H1 (cell line): ENCODE results near the gene IGF2BP3. TPM values are rescaled to one million over a fixed set of nuclear protein-coding genes. Genes with fewer than 3 reads are reported as not detected.

Experiments used
- CTCF ChIA-PET: fragments of 300-600 bp; sonication (Branson Sonifier 250); formaldehyde crosslinking; loops from one replicate; lab custom pipeline; 2021; ENCODE audit not compliant: partially characterized antibody; lab: Charles Lee
- POLR2A ChIA-PET: fragments of 300-600 bp; sonication (Branson Sonifier 250); formaldehyde crosslinking; loops from one replicate; lab custom pipeline; 2021; ENCODE audit warnings: inconsistent platforms; ENCODE audit not compliant: partially characterized antibody; lab: Charles Lee
- DNase-seq, 2 experiments: peaks; one replicate each; pipeline versions ENCODE4 v3.0.0 to v3.0.0-alpha.2; 2010 to 2022; ENCODE audit warnings: low spot score in 2 of 2, low read depth in 1 of 2, mixed read lengths in 1 of 2
- FAIRE-seq: peaks from 2 replicates; lab custom pipeline; 2011; peaks lifted over from hg19 to GRCh38; lab: Jason Lieb, UNC
- H2AFZ ChIP-seq: 2 replicates; pipeline ENCODE4 v1.8.1; 2012; ENCODE audit warnings: low read length, inconsistent platforms
- H2AK5ac ChIP-seq: 2 replicates; pipeline ENCODE4 v1.6.1; 2013; ENCODE audit warnings: low read depth, low read length
- H2BK120ac ChIP-seq: replicated peaks from 2 replicates; pipeline ENCODE3; 2013; ENCODE audit warnings: low read depth, low read length, inconsistent platforms
- H2BK12ac ChIP-seq: 2 replicates; pipeline ENCODE4 v1.6.1; 2013; ENCODE audit warnings: low read depth, low read length
- H2BK15ac ChIP-seq: 2 replicates; pipeline ENCODE4 v1.6.1; 2013; ENCODE audit warnings: low read length
- H2BK20ac ChIP-seq: 2 replicates; pipeline ENCODE4 v1.6.1; 2013; ENCODE audit warnings: low read length
- H2BK5ac ChIP-seq: 2 replicates; pipeline ENCODE4 v1.6.1; 2013; ENCODE audit warnings: low read depth, low read length
- H3K14ac ChIP-seq: 2 replicates; pipeline ENCODE4 v1.6.1; 2013; ENCODE audit warnings: inconsistent platforms; ENCODE audit not compliant: insufficient read length
- H3K18ac ChIP-seq: 2 replicates; pipeline ENCODE4 v1.6.1; 2013; ENCODE audit warnings: low read length; ENCODE audit errors: extremely low read depth
- H3K23ac ChIP-seq: 2 replicates; pipeline ENCODE4 v1.6.1; 2013; ENCODE audit warnings: inconsistent platforms; ENCODE audit not compliant: insufficient read length
- H3K23me2 ChIP-seq: 2 replicates; pipeline ENCODE4 v1.6.1; 2013; ENCODE audit warnings: low read depth, low read length
- H3K27ac ChIP-seq: 2 replicates; pipeline ENCODE4 v1.6.1; 2011; ENCODE audit warnings: low read depth, low read length, inconsistent platforms
- H3K27me3 ChIP-seq, 4 experiments: replicated peaks in 1 of 4; 1 replicate in 1 of 4; 2 replicates in 3 of 4; pipeline versions ENCODE4 v1.6.1 to v1.8.1; 2011 to 2013; ENCODE audit warnings: low read length in 3 of 4, mild to moderate bottlenecking in 3 of 4, inconsistent platforms in 2 of 4, mixed read lengths in 2 of 4, moderate library complexity in 1 of 4; ENCODE audit not compliant: control insufficient read depth in 3 of 4, insufficient read depth in 3 of 4; ENCODE audit errors: extremely low read depth in 1 of 4
- H3K36me3 ChIP-seq, 4 experiments: 2 replicates each; pipeline versions ENCODE4 v1.6.1 to v1.8.1; 2011 to 2013; ENCODE audit warnings: mild to moderate bottlenecking in 4 of 4, low read length in 3 of 4, moderate library complexity in 2 of 4, control low read depth in 1 of 4, inconsistent platforms in 1 of 4; ENCODE audit not compliant: insufficient read depth in 4 of 4, control insufficient read depth in 2 of 4
- H3K4ac ChIP-seq: replicated peaks from 2 replicates; pipeline ENCODE3; 2013; ENCODE audit warnings: low read length, low read depth, mixed read lengths, inconsistent platforms; ENCODE audit not compliant: insufficient read length
- H3K4me1 ChIP-seq, 4 experiments: replicated peaks in 1 of 4; 1 replicate in 1 of 4; 2 replicates in 3 of 4; pipeline versions ENCODE4 v1.6.1 to v1.8.1; 2011 to 2013; ENCODE audit warnings: low read length in 3 of 4, inconsistent platforms in 2 of 4, mixed read lengths in 1 of 4; ENCODE audit not compliant: insufficient read depth in 4 of 4, control insufficient read depth in 3 of 4
- H3K4me2 ChIP-seq, 2 experiments: 2 replicates each; pipeline versions ENCODE4 v1.6.1 to v1.8.1; 2011 to 2013; ENCODE audit warnings: low read depth in 2 of 2, low read length in 2 of 2, control low read depth in 1 of 2, inconsistent platforms in 1 of 2, mild to moderate bottlenecking in 1 of 2; ENCODE audit not compliant: insufficient read depth in 1 of 2
- H3K4me3 ChIP-seq, 4 experiments: fragments of 200-600, 300-600 bp in 1 of 4; sonication (generic), shearing (Covaris generic), sonication (Bioruptor Twin) in 1 of 4; 2 replicates each; pipeline versions ENCODE4 v1.5.1 to v1.8.1; 2011 to 2016; ENCODE audit warnings: low read length in 4 of 4, low read depth in 3 of 4, control low read depth in 2 of 4, inconsistent platforms in 2 of 4, mild to moderate bottlenecking in 2 of 4, mixed read lengths in 1 of 4, moderate library complexity in 1 of 4; ENCODE audit not compliant: insufficient read depth in 2 of 4; ENCODE audit errors: extremely low read depth in 1 of 4
- H3K56ac ChIP-seq: replicated peaks from 2 replicates; pipeline ENCODE3; 2013; ENCODE audit warnings: low read depth, mild to moderate bottlenecking, mixed read lengths, low read length, inconsistent platforms; ENCODE audit not compliant: insufficient read length
- H3K79me1 ChIP-seq: 2 replicates; pipeline ENCODE4 v1.6.1; 2013; ENCODE audit warnings: low read depth, low read length, control low read depth
- H3K79me2 ChIP-seq, 2 experiments: 2 replicates each; pipeline versions ENCODE4 v1.6.1 to v1.8.1; 2012 to 2013; ENCODE audit warnings: low read length in 2 of 2, mild to moderate bottlenecking in 2 of 2, inconsistent platforms in 1 of 2; ENCODE audit not compliant: insufficient read depth in 2 of 2, control insufficient read depth in 1 of 2
- H3K9ac ChIP-seq, 4 experiments: replicated peaks in 1 of 4; 1 replicate in 1 of 4; 2 replicates in 3 of 4; pipeline versions ENCODE4 v1.6.1 to v1.8.1; 2011 to 2013; ENCODE audit warnings: low read depth in 3 of 4, low read length in 3 of 4, control low read depth in 2 of 4, mild to moderate bottlenecking in 2 of 4, moderate library complexity in 2 of 4, inconsistent platforms in 1 of 4; ENCODE audit errors: extremely low read depth in 1 of 4
- H3K9me3 ChIP-seq, 2 experiments: 2 replicates each; pipeline versions ENCODE4 v1.6.1 to v1.8.1; 2012 to 2013; ENCODE audit warnings: mild to moderate bottlenecking in 2 of 2, moderate library complexity in 2 of 2, control low read depth in 1 of 2, inconsistent platforms in 1 of 2, low read depth in 1 of 2, low read length in 1 of 2, mixed read lengths in 1 of 2; ENCODE audit not compliant: insufficient read depth in 2 of 2
- H4K20me1 ChIP-seq, 2 experiments: replicated peaks in 1 of 2; 2 replicates each; pipeline versions ENCODE3 to v1.8.1; 2011 to 2013; ENCODE audit warnings: inconsistent platforms in 2 of 2, low read length in 2 of 2, mild to moderate bottlenecking in 1 of 2; ENCODE audit not compliant: insufficient read depth in 2 of 2, control insufficient read depth in 1 of 2
- H4K5ac ChIP-seq: 2 replicates; pipeline ENCODE4 v1.6.1; 2013; ENCODE audit warnings: low read length, low read depth, mixed read lengths, inconsistent platforms; ENCODE audit not compliant: insufficient read length
- H4K8ac ChIP-seq: 2 replicates; pipeline ENCODE4 v1.8.0; 2013; ENCODE audit warnings: mild to moderate bottlenecking, moderate library complexity, low read length, inconsistent platforms; ENCODE audit not compliant: insufficient read depth; ENCODE audit errors: extremely low read depth
- H4K91ac ChIP-seq: replicated peaks from 2 replicates; pipeline ENCODE3; 2013; ENCODE audit warnings: low read length, mixed read lengths, inconsistent platforms; ENCODE audit not compliant: insufficient read length
- BRCA1 ChIP-seq: IDR thresholded peaks from 2 replicates; pipeline ENCODE4 v1.6.1; 2012; ENCODE audit warnings: low read depth, low read length, improper control_type of control experiment
- CREB1 ChIP-seq: IDR thresholded peaks from 2 replicates; pipeline ENCODE4 v1.6.1; 2012; ENCODE audit warnings: inconsistent platforms
- HDAC6 ChIP-seq: IDR thresholded peaks from one replicate; pipeline ENCODE4 v1.7.1; 2012; ENCODE audit warnings: low read depth, mild to moderate bottlenecking, inconsistent platforms, low read length, moderate library complexity
- KDM4A ChIP-seq: IDR thresholded peaks from one replicate; pipeline ENCODE4 v1.7.1; 2012; ENCODE audit warnings: low read depth, mild to moderate bottlenecking, moderate library complexity, low read length, inconsistent platforms; ENCODE audit not compliant: severe bottlenecking
- KDM5A ChIP-seq: fragments of 200-600 bp; IDR thresholded peaks from 2 replicates; pipeline ENCODE4 v1.7.1; 2012; ENCODE audit warnings: mild to moderate bottlenecking, low read length, inconsistent platforms, mixed read lengths
- POU5F1 ChIP-seq: IDR thresholded peaks from 2 replicates; pipeline ENCODE4 v1.6.1; 2011; ENCODE audit warnings: low read depth, mild to moderate bottlenecking, low read length, moderate library complexity
- RNF2 ChIP-seq: fragments of 200-900, 300-1000 bp; sonication (generic); IDR thresholded peaks from 2 replicates; pipeline ENCODE4 v1.7.1; 2016; ENCODE audit warnings: borderline replicate concordance, low read depth, mild to moderate bottlenecking, antibody characterized with exemption, low read length; ENCODE audit not compliant: poor library complexity, severe bottlenecking; ENCODE audit errors: missing control alignments
- SP1 ChIP-seq: IDR thresholded peaks from 2 replicates; pipeline ENCODE4 v1.6.1; 2011; ENCODE audit warnings: low read depth, low read length
- SRF ChIP-seq: IDR thresholded peaks from 2 replicates; pipeline ENCODE4 v1.6.1; 2011; ENCODE audit warnings: mild to moderate bottlenecking, low read depth, low read length, moderate library complexity
- USF2 ChIP-seq: IDR thresholded peaks from 2 replicates; pipeline ENCODE4 v1.6.1; 2011; ENCODE audit warnings: low read length, improper control_type of control experiment
- YY1 ChIP-seq: IDR thresholded peaks from 2 replicates; pipeline ENCODE4 v1.6.1; 2011; ENCODE audit warnings: low read depth, mild to moderate bottlenecking, low read length
- WGBS, 2 experiments: shearing (Covaris generic) in 1 of 2; methylation state at CpG; one replicate each; pipeline versions ENCODE4 v1.1.6 to v1.1.7; 2013 to 2015; ENCODE audit warnings: low lambda C conversion rate in 2 of 2, mixed read lengths in 2 of 2, inconsistent platforms in 1 of 2, low coverage in 1 of 2, missing lambda C conversion rate in 1 of 2; ENCODE audit not compliant: insufficient replicate concordance in 2 of 2, insufficient coverage in 1 of 2, insufficient read length in 1 of 2; ENCODE audit errors: extremely low coverage in 1 of 2, missing lambda C conversion rate in 1 of 2; 5-methylcytosine and 5-hydroxymethylcytosine counted together
- polyA plus RNA-seq, 7 experiments: library from polyadenylated mRNA; depleted of rRNA in 3 of 7; stranded (reverse) in 5 of 7; unstranded in 2 of 7; fragments of >200 nt in 5 of 7; fragments of 200-250 nt in 2 of 7; gene quantifications; 1 replicate in 5 of 7; 2 replicates in 1 of 7; 4 replicates in 1 of 7; pipeline versions ENCODE4 v1.2.1 to v1.2.3, GENCODE V29; 2011 to 2013; ENCODE audit warnings: missing spikeins in 2 of 7, mixed read lengths in 2 of 7
- total RNA-seq: library from RNA; stranded (reverse); fragmentation: NEBNext Ultra II Directional; extraction: Animal tissue kit (Norgen Biotek cat#: 25700); gene quantifications from 2 replicates; pipeline ENCODE4 v1.2.1, GENCODE V29; 2021
- TF ChIP-seq, protein P1 (sequence below): IDR thresholded peaks from 2 replicates; pipeline ENCODE4 v1.6.1; 2012; ENCODE audit warnings: inconsistent platforms

IGF2BP3 gene
- total and polyA plus RNA-seq, 2 of the 8 experiments (the other 6 are each of a cell fraction or from before 2014, with no cell fraction given): 66.3 to 193 TPM

- no peak overlapping the region for H2BK12ac ChIP-seq
- ChIA-PET CTCF (interaction anchor here (1.0 to 2.0 kb wide), 4 partner anchors 14 to 176 kb away, joined by 4 to 5 read pairs (median 5); no protein-coding TSS in a partner anchor), POLR2A (no interaction called here)
- no peak overlapping the region for H3K14ac ChIP-seq
- no peak overlapping the region for H3K23ac ChIP-seq
- no peak overlapping the region for H3K4me2 ChIP-seq
- H3K27me3 ChIP-seq: no peaks in the 10 kb centered on the region
- H3K9ac ChIP-seq: no peak overlapping the region
- H4K8ac ChIP-seq: no peak overlapping the region
- no peak overlapping the region for H2AK5ac ChIP-seq
- no peak overlapping the region for H2AFZ ChIP-seq
- H3K27ac ChIP-seq: no peak overlapping the region
- H2BK20ac ChIP-seq: no peak overlapping the region
- DNase-seq: no peak
- no peaks in the 10 kb centered on the region for H3K9me3 ChIP-seq
- H3K36me3 ChIP-seq: peaks cover 30 to 95% (median 76%) of the 10 kb centered on the region in 4 experiments
- no peak overlapping the region for H4K91ac ChIP-seq
- no peak overlapping the region for H2BK15ac ChIP-seq
- no peaks in the 10 kb centered on the region for H3K23me2 ChIP-seq
- H3K79me1 ChIP-seq: no peaks in the 10 kb centered on the region
- no peak overlapping the region for H3K4me3 ChIP-seq
- WGBS, 2 experiments: 92% methylated on average over 9 of the region's 9 CpGs; no CpG with 5 or more reads in 1 of the 2 experiments
- no peak overlapping the region for H3K4ac ChIP-seq
- no peak overlapping the region for H3K18ac ChIP-seq
- no peak overlapping the region for H2BK120ac ChIP-seq
- peaks cover 1 to 2% of the 10 kb centered on the region in 2 experiments for H4K20me1 ChIP-seq
- no peak overlapping the region for H2BK5ac ChIP-seq
- FAIRE-seq: no peak
- no peak overlapping the region for H3K56ac ChIP-seq
- H3K79me2 ChIP-seq: 0 out of 4 replicates have a peak, but pooled peaks cover 0 to 7% of the 10 kb centered on the region in 2 experiments
- no peaks in the 10 kb centered on the region for H3K4me1 ChIP-seq
- H4K5ac ChIP-seq: no peak overlapping the region
- no peak for TF ChIP-seq POU5F1
- TF ChIP-seq, protein P1, sequence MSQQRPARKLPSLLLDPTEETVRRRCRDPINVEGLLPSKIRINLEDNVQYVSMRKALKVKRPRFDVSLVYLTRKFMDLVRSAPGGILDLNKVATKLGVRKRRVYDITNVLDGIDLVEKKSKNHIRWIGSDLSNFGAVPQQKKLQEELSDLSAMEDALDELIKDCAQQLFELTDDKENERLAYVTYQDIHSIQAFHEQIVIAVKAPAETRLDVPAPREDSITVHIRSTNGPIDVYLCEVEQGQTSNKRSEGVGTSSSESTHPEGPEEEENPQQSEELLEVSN: no peak
- TF ChIP-seq HDAC6: no peak
- TF ChIP-seq SRF: no peak
- no peak for TF ChIP-seq KDM5A
- TF ChIP-seq KDM4A: no peak
- TF ChIP-seq USF2: no peak
- TF ChIP-seq YY1: no peak
- no peak for TF ChIP-seq BRCA1
- TF ChIP-seq RNF2: no peak
- no peak for TF ChIP-seq SP1
- TF ChIP-seq CREB1: no peak
Observed at GRCh38 chr7:23343806-23344475, 126.3 kb downstream of the IGF2BP3 start.
